Cortex of kidney (tissue), 1 donor: ENCODE data around the gene C9orf43.
"Not testable (repeated sequence)": the region's sequence is repeated elsewhere in the genome, so short reads cannot be mapped to it uniquely, and the experiment has no call there.

Experiments
- DNase-seq: peaks from one replicate; lab custom pipeline; 2025; lab: John Stamatoyannopoulos, UW

C9orf43 gene

GRCh38 chr9:113410207-113410864 is at the start of gene C9orf43, which contains the start of gene POLE3:
C9orf43 (plus strand) TSS chr9:113410747; CDS start chr9:113413494, 2,747 bp downstream.
POLE3 (minus strand) TSS chr9:113410675; CDS start chr9:113410293, 382 bp downstream.
- peak; percentile 83 for DNase-seq

GRCh38 chr9:113361304-113362018 is 49.1 kb upstream of the C9orf43 start:
- no peak for DNase-seq

- DNase-seq, result no peak
Measured at GRCh38 chr9:113363336-113363735, 47.2 kb upstream of the C9orf43 start.

GRCh38 chr9:113364951-113365350 is 45.6 kb upstream of the C9orf43 start:
- no peak for DNase-seq

- not testable (repeated sequence) for DNase-seq
Measured at GRCh38 chr9:113365652-113366051, 44.9 kb upstream of the C9orf43 start.

- DNase-seq, result no peak
Measured at GRCh38 chr9:113368348-113368981, 42.1 kb upstream of the C9orf43 start.

GRCh38 chr9:113368982-113369854 is 41.3 kb upstream of the C9orf43 start:
- no peak for DNase-seq

- no peak for DNase-seq
Measured at GRCh38 chr9:113369855-113370140, 40.7 kb upstream of the C9orf43 start.

GRCh38 chr9:113370806-113371325 is 39.7 kb upstream of the C9orf43 start:
- DNase-seq, result no peak

- no peak for DNase-seq
Measured at GRCh38 chr9:113372059-113372458, 38.5 kb upstream of the C9orf43 start.

GRCh38 chr9:113373256-113373655 is 37.3 kb upstream of the C9orf43 start:
- DNase-seq, result no peak

GRCh38 chr9:113373676-113374392 is 36.7 kb upstream of the C9orf43 start:
- no peak for DNase-seq

GRCh38 chr9:113375057-113376023 is 35.2 kb upstream of the C9orf43 start:
- DNase-seq, result no peak

GRCh38 chr9:113376634-113377567 is 33.6 kb upstream of the C9orf43 start, which contains the start of gene HDHD3:
HDHD3 (minus strand) TSS chr9:113376986; CDS start chr9:113374354, 2,632 bp downstream.
- DNase-seq, result peak; percentile 57

GRCh38 chr9:113379094-113379828 is 31.3 kb upstream of the C9orf43 start:
- not testable (repeated sequence) for DNase-seq

GRCh38 chr9:113379829-113380210 is 30.7 kb upstream of the C9orf43 start:
- not testable (repeated sequence) for DNase-seq

GRCh38 chr9:113380869-113381378 is 29.6 kb upstream of the C9orf43 start:
- DNase-seq, result no peak

- not testable (repeated sequence) for DNase-seq
Measured at GRCh38 chr9:113381441-113381840, 29.1 kb upstream of the C9orf43 start.
